Astrocyte (in vitro differentiated cells and primary cell): Measurements from ENCODE around the gene ATG4A. TPM values are rescaled to one million over a fixed set of nuclear protein-coding genes. Genes with fewer than 3 reads are reported as not detected.

Source experiments
- DNase-seq: peaks from one replicate; pipeline ENCODE4 v3.0.0-alpha.2; 2010; ENCODE audit warnings: low read depth
- FAIRE-seq: peaks from 2 replicates; lab custom pipeline; 2011; peaks lifted over from hg19 to GRCh38; lab: Jason Lieb, UNC
- H2AFZ ChIP-seq: 2 replicates; pipeline ENCODE4 v1.6.0; 2012; ENCODE audit warnings: low read depth, low read length, inconsistent platforms
- H3K27ac ChIP-seq: 2 replicates; pipeline ENCODE4 v1.5.1; 2011; ENCODE audit warnings: low read depth, low read length, inconsistent platforms
- H3K27me3 ChIP-seq: 2 replicates; pipeline ENCODE4 v1.6.0; 2011; ENCODE audit warnings: low read length, inconsistent platforms; ENCODE audit not compliant: insufficient read depth
- H3K36me3 ChIP-seq: 2 replicates; pipeline ENCODE4 v1.5.1; 2011; ENCODE audit warnings: low read length, inconsistent platforms; ENCODE audit not compliant: insufficient read depth
- H3K4me1 ChIP-seq: 2 replicates; pipeline ENCODE4 v1.5.1; 2011; ENCODE audit warnings: low read length, inconsistent platforms; ENCODE audit not compliant: insufficient read depth
- H3K4me2 ChIP-seq: 2 replicates; pipeline ENCODE4 v1.6.0; 2012; ENCODE audit warnings: low read length, inconsistent platforms
- H3K4me3 ChIP-seq: 2 replicates; pipeline ENCODE4 v1.5.1; 2011; ENCODE audit warnings: low read depth, mild to moderate bottlenecking, low read length, inconsistent platforms; ENCODE audit not compliant: insufficient read depth
- H3K79me2 ChIP-seq: 2 replicates; pipeline ENCODE4 v1.6.0; 2012; ENCODE audit warnings: mild to moderate bottlenecking, low read length, inconsistent platforms; ENCODE audit not compliant: insufficient read depth
- H3K9ac ChIP-seq: 2 replicates; pipeline ENCODE4 v1.6.0; 2012; ENCODE audit warnings: mild to moderate bottlenecking, low read length, inconsistent platforms
- H3K9me3 ChIP-seq: 2 replicates; pipeline ENCODE4 v1.5.1; 2012; ENCODE audit warnings: low read depth, mild to moderate bottlenecking, low read length, inconsistent platforms; ENCODE audit not compliant: insufficient read depth
- H4K20me1 ChIP-seq: 2 replicates; pipeline ENCODE4 v1.6.0; 2012; ENCODE audit warnings: low read length, inconsistent platforms; ENCODE audit not compliant: insufficient read depth
- H3K27ac Mint-ChIP-seq: one replicate; pipeline ENCODE4 v1.8.0; 2021; ENCODE audit warnings: mild to moderate bottlenecking, mixed read lengths; ENCODE audit not compliant: unreplicated experiment
- H3K27me3 Mint-ChIP-seq: one replicate; pipeline ENCODE4 v1.8.0; 2021; ENCODE audit warnings: low read depth, mixed read lengths; ENCODE audit not compliant: unreplicated experiment
- H3K36me3 Mint-ChIP-seq: one replicate; pipeline ENCODE4 v1.8.0; 2021; ENCODE audit warnings: low read depth, mixed read lengths; ENCODE audit not compliant: unreplicated experiment
- H3K4me1 Mint-ChIP-seq: one replicate; pipeline ENCODE4 v1.8.0; 2021; ENCODE audit warnings: low read depth, mixed read lengths; ENCODE audit not compliant: unreplicated experiment
- H3K4me3 Mint-ChIP-seq: one replicate; pipeline ENCODE4 v1.8.0; 2021; ENCODE audit warnings: mild to moderate bottlenecking, moderate library complexity, mixed read lengths; ENCODE audit not compliant: unreplicated experiment
- H3K9me3 Mint-ChIP-seq: one replicate; pipeline ENCODE4 v1.8.0; 2021; ENCODE audit warnings: mild to moderate bottlenecking, mixed read lengths; ENCODE audit not compliant: unreplicated experiment
- EZH2 ChIP-seq: IDR thresholded peaks from 2 replicates; pipeline ENCODE4 v1.6.1; 2012; ENCODE audit warnings: mild to moderate bottlenecking, low read length, inconsistent platforms; ENCODE audit not compliant: insufficient read depth
- total RNA-seq: library from RNA; stranded (reverse); gene quantifications from 2 replicates; pipeline ENCODE4 v1.2.1, GENCODE V29; 2021
- TF ChIP-seq, protein P1 (sequence below): IDR thresholded peaks from 2 replicates; pipeline ENCODE4 v1.5.1; 2011; ENCODE audit warnings: low read depth, mild to moderate bottlenecking, inconsistent platforms, low read length, moderate library complexity; ENCODE audit not compliant: insufficient read depth

Gene ATG4A
- total RNA-seq, 1 donor from 2014 or later = 10.7 TPM

DNA sequence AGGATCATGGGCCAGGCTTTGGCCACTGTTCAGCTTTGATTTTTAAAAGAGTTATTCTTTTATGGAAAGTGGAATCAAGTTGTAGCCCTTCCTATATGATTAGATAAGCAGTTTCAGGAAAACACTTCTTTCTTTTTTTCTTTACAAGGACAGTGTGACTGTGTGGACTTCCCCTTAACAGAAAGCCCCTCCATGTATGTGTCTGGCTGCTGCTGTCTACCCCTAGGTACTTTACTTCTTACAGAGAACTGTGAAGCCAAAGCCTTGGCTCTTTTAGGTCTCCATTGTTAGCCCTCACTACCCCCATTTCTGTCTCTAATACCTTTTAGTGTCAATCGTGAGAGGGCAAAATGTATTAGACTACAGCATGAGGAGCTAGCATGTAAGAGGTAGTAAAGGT lies 27.6 kb upstream of the ATG4A start:
- Mint-ChIP-seq H3K27ac (no peak overlapping the region), H3K4me1 (no peaks in the 10 kb centered on the region), H3K27me3 (peaks cover 4% of the 10 kb centered on the region), H3K36me3 (no peaks in the 10 kb centered on the region), H3K4me3 (no peak overlapping the region), H3K9me3 (no peaks in the 10 kb centered on the region)
- no peaks in the 10 kb centered on the region for H3K36me3 ChIP-seq
- no peaks in the 10 kb centered on the region for H3K9me3 ChIP-seq
- no peaks in the 10 kb centered on the region for H3K4me1 ChIP-seq
- H2AFZ ChIP-seq = no peak overlapping the region
- no peak overlapping the region for H3K9ac ChIP-seq
- FAIRE-seq (no peak), DNase-seq (no peak)
- no peak overlapping the region for H3K27ac ChIP-seq
- no peak overlapping the region for H3K4me2 ChIP-seq
- TF ChIP-seq, protein P1, sequence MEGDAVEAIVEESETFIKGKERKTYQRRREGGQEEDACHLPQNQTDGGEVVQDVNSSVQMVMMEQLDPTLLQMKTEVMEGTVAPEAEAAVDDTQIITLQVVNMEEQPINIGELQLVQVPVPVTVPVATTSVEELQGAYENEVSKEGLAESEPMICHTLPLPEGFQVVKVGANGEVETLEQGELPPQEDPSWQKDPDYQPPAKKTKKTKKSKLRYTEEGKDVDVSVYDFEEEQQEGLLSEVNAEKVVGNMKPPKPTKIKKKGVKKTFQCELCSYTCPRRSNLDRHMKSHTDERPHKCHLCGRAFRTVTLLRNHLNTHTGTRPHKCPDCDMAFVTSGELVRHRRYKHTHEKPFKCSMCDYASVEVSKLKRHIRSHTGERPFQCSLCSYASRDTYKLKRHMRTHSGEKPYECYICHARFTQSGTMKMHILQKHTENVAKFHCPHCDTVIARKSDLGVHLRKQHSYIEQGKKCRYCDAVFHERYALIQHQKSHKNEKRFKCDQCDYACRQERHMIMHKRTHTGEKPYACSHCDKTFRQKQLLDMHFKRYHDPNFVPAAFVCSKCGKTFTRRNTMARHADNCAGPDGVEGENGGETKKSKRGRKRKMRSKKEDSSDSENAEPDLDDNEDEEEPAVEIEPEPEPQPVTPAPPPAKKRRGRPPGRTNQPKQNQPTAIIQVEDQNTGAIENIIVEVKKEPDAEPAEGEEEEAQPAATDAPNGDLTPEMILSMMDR = no peak
- no peak for TF ChIP-seq EZH2
- H3K79me2 ChIP-seq = no peaks in the 10 kb centered on the region
- no peaks in the 10 kb centered on the region for H3K27me3 ChIP-seq
- H4K20me1 ChIP-seq = no peaks in the 10 kb centered on the region
- no peak overlapping the region for H3K4me3 ChIP-seq

DNA sequence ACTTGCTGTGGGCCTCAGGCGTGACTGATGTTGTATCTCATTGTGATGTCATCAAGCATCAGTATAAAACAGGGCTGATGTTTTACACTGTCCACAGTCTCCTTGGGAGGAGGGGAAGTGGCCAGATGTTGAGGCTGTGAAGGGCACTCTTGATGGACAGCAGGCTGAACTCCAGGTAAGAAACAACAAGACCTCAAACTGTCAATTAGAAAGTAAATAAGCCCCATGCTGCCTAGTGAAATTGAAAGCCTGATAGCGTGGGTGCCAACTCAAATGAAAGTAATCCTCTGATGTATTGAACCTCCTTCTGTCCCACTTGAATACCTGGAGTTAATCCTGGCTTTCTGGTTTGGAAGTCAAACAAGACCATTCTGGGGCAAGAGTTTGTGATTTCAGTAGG lies 27.0 kb upstream of the ATG4A start:
- no peak overlapping the region for H3K4me3 ChIP-seq
- no peak overlapping the region for H3K4me2 ChIP-seq
- FAIRE-seq (no peak), DNase-seq (no peak)
- H3K9me3 ChIP-seq = no peaks in the 10 kb centered on the region
- Mint-ChIP-seq H3K4me1 (no peaks in the 10 kb centered on the region), H3K36me3 (no peaks in the 10 kb centered on the region), H3K4me3 (no peak overlapping the region), H3K27ac (no peak overlapping the region), H3K9me3 (no peaks in the 10 kb centered on the region), H3K27me3 (peaks cover 4% of the 10 kb centered on the region)
- H3K4me1 ChIP-seq = no peaks in the 10 kb centered on the region
- H3K9ac ChIP-seq = no peak overlapping the region
- no peak overlapping the region for H3K27ac ChIP-seq
- H3K79me2 ChIP-seq = no peaks in the 10 kb centered on the region
- no peaks in the 10 kb centered on the region for H4K20me1 ChIP-seq
- TF ChIP-seq, protein P1 = no peak
- no peak for TF ChIP-seq EZH2
- H3K36me3 ChIP-seq = no peaks in the 10 kb centered on the region
- H3K27me3 ChIP-seq = peaks cover under 1% of the 10 kb centered on the region
- no peak overlapping the region for H2AFZ ChIP-seq

DNA sequence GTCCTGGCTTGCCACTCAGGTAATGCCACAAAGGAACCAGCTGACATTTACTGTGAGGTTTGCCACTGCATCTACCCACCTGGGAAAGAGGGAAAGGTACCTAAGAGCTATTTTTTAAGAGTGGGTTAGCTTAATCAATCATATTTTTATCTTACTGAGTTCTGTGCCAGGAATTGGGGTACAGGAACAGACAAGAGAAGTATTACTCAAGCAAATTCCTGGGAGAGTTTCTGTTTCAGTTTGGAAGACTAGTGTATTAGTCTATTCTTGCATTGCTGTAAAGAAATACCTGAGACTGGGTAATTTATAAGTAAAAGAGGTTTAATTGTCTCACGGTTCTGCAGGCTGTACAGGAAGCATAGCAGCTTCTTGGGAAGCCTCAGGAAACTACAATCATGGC lies 23.5 kb upstream of the ATG4A start:
- Histone ChIP-seq H4K20me1 (no peaks in the 10 kb centered on the region), H3K4me2 (no peak overlapping the region), H3K4me3 (no peak overlapping the region), H3K79me2 (no peaks in the 10 kb centered on the region), H3K9ac (no peak overlapping the region), H3K9me3 (no peaks in the 10 kb centered on the region), H3K27ac (no peak overlapping the region), H3K27me3 (peaks cover 4% of the 10 kb centered on the region), H3K36me3 (no peaks in the 10 kb centered on the region), H3K4me1 (peaks cover 16% of the 10 kb centered on the region), H2AFZ (no peak overlapping the region)
- H3K36me3 Mint-ChIP-seq = no peaks in the 10 kb centered on the region
- TF ChIP-seq, protein P1 = no peak
- no peak for TF ChIP-seq EZH2
- DNase-seq (no peak), FAIRE-seq (peak; percentile 76)
- H3K4me3 Mint-ChIP-seq = no peak overlapping the region
- H3K27me3 Mint-ChIP-seq = no peaks in the 10 kb centered on the region
- H3K27ac Mint-ChIP-seq = no peak overlapping the region
- H3K9me3 Mint-ChIP-seq = no peaks in the 10 kb centered on the region
- H3K4me1 Mint-ChIP-seq = peaks cover 6% of the 10 kb centered on the region
